Measurements from ENCODE around the gene TAF10. TPM values are rescaled to one million over a fixed set of nuclear protein-coding genes. Genes with fewer than 3 reads are reported as not detected.
A peak's percentile ranks its signal among the peaks of the same experiment; 100 is the strongest.

The TAF10 gene
- total and polyA plus RNA-seq, 2 of the 13 experiments (the other 11 are each of a cell fraction or from before 2014, with no cell fraction given), result 71.3 to 134 TPM

- TF ChIP-seq ZNF597 (CRISPR knock-in tag; IDR thresholded peaks at IDR 0.05) (no peak), NRL (CRISPR knock-in tag; IDR thresholded peaks at IDR 0.05; ENCODE audit: borderline replicate concordance) (no peak), ZNF670 (CRISPR knock-in tag; IDR thresholded peaks at IDR 0.05; ENCODE audit: borderline replicate concordance) (no peak), IKZF4 (CRISPR knock-in tag; IDR thresholded peaks at IDR 0.05; ENCODE audit: borderline replicate concordance, low read depth, not compliant biosample characterization) (no peak)
Observed at GRCh38 chr11:6631361-6631890, 19.4 kb upstream of the TAF10 start (continued).

DNA sequence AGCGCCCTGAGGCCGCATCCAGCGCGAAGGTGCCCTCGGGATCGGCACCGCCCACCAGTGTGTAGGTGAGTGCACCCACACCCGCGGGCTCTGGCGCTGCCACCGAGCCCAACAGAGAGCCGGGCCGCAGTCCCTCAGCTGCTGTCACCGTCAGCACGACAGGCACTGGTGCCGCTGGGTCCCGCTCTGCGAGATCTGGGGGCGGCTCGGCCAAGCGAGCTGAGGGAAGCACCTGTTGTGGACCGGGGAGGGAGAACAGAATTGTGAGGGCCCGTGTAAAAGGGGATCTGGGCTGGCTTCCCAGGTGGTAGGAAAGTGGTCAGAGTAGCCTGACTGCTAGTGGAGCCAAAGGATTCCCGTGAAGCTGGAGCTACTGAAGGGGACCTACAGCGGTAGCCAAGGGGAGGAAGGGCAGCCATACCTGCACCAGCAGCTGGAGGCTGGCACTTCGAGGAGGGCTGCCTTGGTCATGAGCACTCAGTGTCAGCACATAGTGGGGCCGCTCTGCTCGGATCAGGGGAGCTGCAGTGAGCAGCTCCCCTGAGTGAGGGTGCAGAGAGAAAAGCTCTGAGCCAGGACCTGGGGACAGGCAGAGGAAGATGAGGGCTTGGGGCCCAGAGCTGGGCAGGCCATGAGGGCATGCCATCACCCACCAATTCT, 18.7 kb upstream of the TAF10 start:
- in situ Hi-C loops (cut with HindIII; ENCODE audit: extremely low pct_ligation_motif_present, low pct_unique_long_range_greater_than_20kb) (no loop called here), intact Hi-C loops (cut with micrococcal nuclease; ENCODE audit: unreplicated experiment) (no loop called here)
- Histone ChIP-seq H4K20me1 (ENCODE audit: insufficient read depth, low read length) (no peaks in the 10 kb centered on the region), H3K9ac (ENCODE audit: insufficient read depth, low read depth, low read length) (no peak overlapping the region), H3K27ac (ENCODE audit: extremely low read length, insufficient read depth, low read length) (no peak overlapping the region), H3K4me1 (ENCODE audit: insufficient read depth, low read length) (peaks cover 24% of the 10 kb centered on the region), H3K79me2 (ENCODE audit: insufficient read depth, low read length) (no peaks in the 10 kb centered on the region), H3K9me3 (ENCODE audit: low read length) (no peaks in the 10 kb centered on the region), H3K4me2 (ENCODE audit: low read depth, low read length) (peak overlapping the region; percentile 51), H3K27me3 (ENCODE audit: control insufficient read depth in 1 of 2, insufficient read depth in 2 of 2, low read length in 2 of 2) (peaks cover 9 to 61% of the 10 kb centered on the region in 2 experiments; a peak in 4 of 5 replicates), H3K36me3 (replicated peaks in 1 of 2; ENCODE audit: control insufficient read depth in 1 of 2, insufficient read depth in 2 of 2, low read length in 2 of 2) (no peaks in the 10 kb centered on the region), H2AFZ (ENCODE audit: low read length) (no peak overlapping the region), H3K4me3 (replicated peaks in 1 of 3; ENCODE audit: insufficient read depth in 1 of 3, low read depth in 2 of 3, low read length in 3 of 3) (peak overlapping the region in 1 of 3 experiments; percentile 48; a peak in 2 of 6 replicates)
- FAIRE-seq (no peak), ATAC-seq (peak; percentile 26), DNase-seq (ENCODE audit: low spot score) (no peak)
- no TSS peak for BruUV-seq (replicated peaks)
- ChIA-PET POLR2A (no interaction called here), CTCF (ENCODE audit: low intra/inter-chr PET ratio, low total read pairs) (no interaction called here)
- 6% methylated on average over 11 of the region's 28 CpGs for WGBS (ENCODE audit: low lambda C conversion rate)
- TF ChIP-seq ZBTB10 (CRISPR knock-in tag; IDR thresholded peaks at IDR 0.05; ENCODE audit: borderline replicate concordance), result no peak
- peak; percentile 14; the same call in 1 of the 2 replicates for TF ChIP-seq MYPOP (CRISPR knock-in tag; IDR thresholded peaks at IDR 0.05)
- TF ChIP-seq, protein P1, sequence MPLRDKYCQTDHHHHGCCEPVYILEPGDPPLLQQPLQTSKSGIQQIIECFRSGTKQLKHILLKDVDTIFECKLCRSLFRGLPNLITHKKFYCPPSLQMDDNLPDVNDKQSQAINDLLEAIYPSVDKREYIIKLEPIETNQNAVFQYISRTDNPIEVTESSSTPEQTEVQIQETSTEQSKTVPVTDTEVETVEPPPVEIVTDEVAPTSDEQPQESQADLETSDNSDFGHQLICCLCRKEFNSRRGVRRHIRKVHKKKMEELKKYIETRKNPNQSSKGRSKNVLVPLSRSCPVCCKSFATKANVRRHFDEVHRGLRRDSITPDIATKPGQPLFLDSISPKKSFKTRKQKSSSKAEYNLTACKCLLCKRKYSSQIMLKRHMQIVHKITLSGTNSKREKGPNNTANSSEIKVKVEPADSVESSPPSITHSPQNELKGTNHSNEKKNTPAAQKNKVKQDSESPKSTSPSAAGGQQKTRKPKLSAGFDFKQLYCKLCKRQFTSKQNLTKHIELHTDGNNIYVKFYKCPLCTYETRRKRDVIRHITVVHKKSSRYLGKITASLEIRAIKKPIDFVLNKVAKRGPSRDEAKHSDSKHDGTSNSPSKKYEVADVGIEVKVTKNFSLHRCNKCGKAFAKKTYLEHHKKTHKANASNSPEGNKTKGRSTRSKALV (CRISPR knock-in tag; IDR thresholded peaks at IDR 0.05), result peak; percentile 64
- TF ChIP-seq RELA (CRISPR knock-in tag; IDR thresholded peaks at IDR 0.05), result no peak
- TF ChIP-seq CAMTA2 (CRISPR knock-in tag; IDR thresholded peaks at IDR 0.05; ENCODE audit: borderline replicate concordance), result no peak

Data from HepG2 (cell line).